ENCODE results near the gene ZNF354C. TPM values are rescaled to one million over a fixed set of nuclear protein-coding genes. Genes with fewer than 3 reads are reported as not detected.

The ZNF354C gene
- total and polyA plus RNA-seq, 9 of the 15 experiments (the other 6 are each of a cell fraction or from before 2014, with no cell fraction given): 0.01 to 0.08 (median 0.03) TPM; not detected in 1

DNA sequence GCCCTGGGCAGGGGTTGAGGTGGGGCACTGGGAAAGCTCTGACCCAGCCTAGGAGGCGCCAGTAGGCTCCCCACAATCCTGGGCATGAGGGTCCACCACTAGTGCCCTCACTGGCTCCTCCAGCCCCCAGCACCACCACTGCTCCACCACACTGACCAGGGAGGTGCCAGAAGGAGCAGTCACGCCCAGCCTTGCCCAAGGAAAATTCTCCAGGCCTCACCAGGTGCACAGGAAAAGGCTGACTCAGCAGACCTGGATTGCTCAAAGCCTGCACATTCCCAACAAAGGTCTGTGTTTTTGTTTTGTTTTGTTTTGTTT lies 62.9 kb downstream of the ZNF354C start:
- Histone ChIP-seq H3K79me2 (ENCODE audit: control insufficient read depth, insufficient read depth, low read length) (no peaks in the 10 kb centered on the region), H2AFZ (ENCODE audit: low read depth, low read length) (no peak overlapping the region), H3K4me1 (replicated peaks in 1 of 2; ENCODE audit: control insufficient read depth in 2 of 2, insufficient read depth in 2 of 2, low read length in 2 of 2) (peaks cover 0 to 7% of the 10 kb centered on the region in 2 experiments; a peak in 1 of 5 replicates), H3K9me3 (replicated peaks; ENCODE audit: control insufficient read depth, insufficient read depth, low read depth, low read length) (no peaks in the 10 kb centered on the region), H4K20me1 (replicated peaks; ENCODE audit: control insufficient read depth, insufficient read depth, low read length) (no peaks in the 10 kb centered on the region), H3K9ac (ENCODE audit: insufficient read depth in 1 of 2, low read depth in 2 of 2, low read length in 2 of 2) (no peak overlapping the region), H3K4me2 (ENCODE audit: insufficient read depth, low read length) (no peak overlapping the region), H3K9me1 (ENCODE audit: control insufficient read depth, insufficient read depth, low read length) (no peaks in the 10 kb centered on the region), H3K36me3 (ENCODE audit: control insufficient read depth, insufficient read depth, low read length) (no peaks in the 10 kb centered on the region), H3K27ac (ENCODE audit: extremely low read depth, low read depth, low read length) (no peak overlapping the region), H3K4me3 (no peak overlapping the region), H3K27me3 (ENCODE audit: control insufficient read depth in 2 of 2, insufficient read depth in 2 of 2, low read length in 2 of 2) (peaks cover 0 to 53% of the 10 kb centered on the region in 2 experiments; a peak in 2 of 5 replicates)
- CTCF ChIA-PET (ENCODE audit: low intra/inter-chr PET ratio): no interaction called here
- TF ChIP-seq MAFK (IDR thresholded peaks at IDR 0.05; ENCODE audit: low read length): peak; percentile 88
- no peak for TF ChIP-seq FOSL1 (tag; conservative IDR thresholded peaks at IDR 0.05)
- peak; percentile 90 for TF ChIP-seq ZNF316 (IDR thresholded peaks at IDR 0.05)
- TF ChIP-seq MAFG (tag; conservative IDR thresholded peaks at IDR 0.05): peak; percentile 82
- peak; percentile 84 for TF ChIP-seq C11orf30 (IDR thresholded peaks at IDR 0.05; ENCODE audit: low read depth)
- no peak for TF ChIP-seq SUPT5H (IDR thresholded peaks at IDR 0.05)
- peak; percentile 84 for TF ChIP-seq MAFF (IDR thresholded peaks at IDR 0.05; ENCODE audit: low read length)
- WGBS (ENCODE audit: insufficient coverage, low coverage, missing lambda C conversion rate): 0% methylated on average over 2 of the region's 2 CpGs
- FAIRE-seq (no peak), DNase-seq (ENCODE audit: extremely low read depth in 1 of 4, low spot score in 3 of 4) (no peak), ATAC-seq (no peak)
- in situ Hi-C loops (cut with MboI) (no loop called here), intact Hi-C loops (cut with micrococcal nuclease) (no loop called here)
- POLR2A ChIA-PET: no interaction called here
- BruUV-seq (replicated peaks): no TSS peak
